GM10248 (cell line): ENCODE measurements around the gene ZDHHC14.

ENCODE experiments used
- CTCF ChIA-PET: fragments of 300-600 bp; sonication (Branson Sonifier 250); formaldehyde crosslinking; extraction: SDS; loops from one replicate; lab custom pipeline; 2021; ENCODE audit warnings: antibody characterized with exemption; lab: Yijun Ruan, JAX
- POLR2A ChIA-PET: fragments of 350-650 bp; sonication (Branson Sonifier 250); formaldehyde crosslinking; extraction: SDS; loops from one replicate; lab custom pipeline; 2020; ENCODE audit warnings: antibody characterized with exemption; lab: Yijun Ruan, JAX
- DNase-seq: peaks from one replicate; pipeline ENCODE4 v3.0.0; 2012; ENCODE audit errors: extremely low spot score
- CTCF ChIP-seq: IDR thresholded peaks from 2 replicates; pipeline ENCODE4 v1.5.1; 2012; ENCODE audit warnings: mild to moderate bottlenecking, low read depth; ENCODE audit errors: extremely low read depth, missing control alignments, control extremely low read depth

Gene ZDHHC14

GRCh38 chr6:157531169-157531985 is 150.4 kb downstream of the ZDHHC14 start:
- ChIA-PET CTCF (interaction anchor here (1.7 kb wide), 1 partner anchor 10 kb away, joined by 4 read pairs; no protein-coding TSS in a partner anchor), POLR2A (no interaction called here)
- no peak for TF ChIP-seq CTCF
- no peak for DNase-seq

- no peak for TF ChIP-seq CTCF
- CTCF ChIA-PET = no interaction called here
- POLR2A ChIA-PET = no interaction called here
- DNase-seq = no peak
Observed at GRCh38 chr6:157531986-157532365, 151.0 kb downstream of the ZDHHC14 start.

GRCh38 chr6:157533048-157533871 is 152.3 kb downstream of the ZDHHC14 start:
- CTCF ChIA-PET = interaction anchor here (1.8 kb wide), 1 partner anchor 10 kb away, joined by 10 read pairs; no protein-coding TSS in a partner anchor
- DNase-seq = no peak
- no peak for TF ChIP-seq CTCF
- POLR2A ChIA-PET = no interaction called here

- POLR2A ChIA-PET = no interaction called here
Observed at GRCh38 chr6:157534134-157534871, 153.3 kb downstream of the ZDHHC14 start.

GRCh38 chr6:157534977-157535339 is 154.0 kb downstream of the ZDHHC14 start:
- POLR2A ChIA-PET = no interaction called here
- CTCF ChIA-PET = interaction anchor here (1.5 kb wide), 1 partner anchor 15 kb away, joined by 3 read pairs; no protein-coding TSS in a partner anchor
- no peak for DNase-seq

More at GRCh38 chr6:157534134-157534871, 153.3 kb downstream of the ZDHHC14 start:
- CTCF ChIA-PET = interaction anchor here (1.8 kb wide), 1 partner anchor 9 kb away, joined by 10 read pairs; no protein-coding TSS in a partner anchor
- TF ChIP-seq CTCF = no peak
- no peak for DNase-seq

More at GRCh38 chr6:157534977-157535339, 154.0 kb downstream of the ZDHHC14 start:
- TF ChIP-seq CTCF = no peak
